Neural cell (in vitro differentiated cells): Measurements from ENCODE around the gene SLC41A3. TPM values are rescaled to one million over a fixed set of nuclear protein-coding genes. Genes with fewer than 3 reads are reported as not detected.

ENCODE experiments used
- H2AFZ ChIP-seq: fragments of 200-600, 300-800 bp; sonication (generic), shearing (Covaris generic); 2 replicates; pipeline ENCODE4 v1.6.0; 2014; ENCODE audit warnings: low read depth, mild to moderate bottlenecking, antibody characterized with exemption, low read length, moderate library complexity
- H3F3A ChIP-seq: fragments of 200-600 bp; shearing (Covaris generic); 2 replicates; pipeline ENCODE4 v1.6.1; 2016; ENCODE audit warnings: mild to moderate bottlenecking, moderate library complexity, mixed read lengths, antibody characterized with exemption, low read length; ENCODE audit not compliant: insufficient read depth, poor library complexity, severe bottlenecking
- H3K27ac ChIP-seq: fragments of 200-600, 300-800 bp; sonication (generic), shearing (Covaris generic); 2 replicates; pipeline ENCODE4 v1.5.1; 2014; ENCODE audit warnings: mild to moderate bottlenecking, low read length, moderate library complexity
- H3K27me3 ChIP-seq: fragments of 300-800, 200-600 bp; sonication (generic), shearing (Covaris generic); 2 replicates; pipeline ENCODE4 v1.6.0; 2014; ENCODE audit warnings: mild to moderate bottlenecking, low read depth, low read length, moderate library complexity; ENCODE audit not compliant: insufficient read depth
- H3K36me3 ChIP-seq: fragments of 300-800, 200-600 bp; sonication (generic), shearing (Covaris generic); 2 replicates; pipeline ENCODE4 v1.5.1; 2014; ENCODE audit warnings: mild to moderate bottlenecking, antibody characterized with exemption, low read length, moderate library complexity; ENCODE audit not compliant: insufficient read depth
- H3K4me2 ChIP-seq: fragments of 300-800, 200-600 bp; sonication (generic), shearing (Covaris generic); 2 replicates; pipeline ENCODE4 v1.6.0; 2014; ENCODE audit warnings: mild to moderate bottlenecking, low read length
- H3K4me3 ChIP-seq: fragments of 300-800, 200-600 bp; sonication (generic), shearing (Covaris generic); 2 replicates; pipeline ENCODE4 v1.5.1; 2014; ENCODE audit warnings: mild to moderate bottlenecking, low read length, moderate library complexity
- H3K79me2 ChIP-seq: fragments of 200-600 bp; shearing (Covaris generic); replicated peaks from 2 replicates; pipeline ENCODE4 v1.6.0; 2014; ENCODE audit warnings: mild to moderate bottlenecking, low read length, moderate library complexity; ENCODE audit not compliant: insufficient read depth
- H3K9ac ChIP-seq: fragments of 300-800, 200-600 bp; sonication (generic), shearing (Covaris generic); 2 replicates; pipeline ENCODE4 v1.6.1; 2016; ENCODE audit warnings: mild to moderate bottlenecking, low read length, mixed read lengths
- H3K9me2 ChIP-seq: fragments of 200-600 bp; shearing (Covaris generic); 2 replicates; pipeline ENCODE4 v1.6.1; 2016; ENCODE audit warnings: mild to moderate bottlenecking, low read length, mixed read lengths; ENCODE audit not compliant: insufficient read depth
- H3K9me3 ChIP-seq: fragments of 200-600, 300-800 bp; sonication (generic), shearing (Covaris generic); 2 replicates; pipeline ENCODE4 v1.6.1; 2016; ENCODE audit warnings: mild to moderate bottlenecking, mixed run types, low read length, moderate library complexity, mixed read lengths
- H4K20me1 ChIP-seq: fragments of 200-600 bp; shearing (Covaris generic); 2 replicates; pipeline ENCODE4 v1.6.1; 2016; ENCODE audit warnings: mild to moderate bottlenecking, mixed run types; ENCODE audit not compliant: insufficient read depth
- CTCF ChIP-seq: fragments of 450-650 bp; IDR thresholded peaks from 2 replicates; pipeline ENCODE4 v1.5.1; 2014; ENCODE audit warnings: antibody characterized with exemption, mild to moderate bottlenecking, moderate library complexity; ENCODE audit not compliant: poor library complexity, severe bottlenecking
- EP300 ChIP-seq: fragments of 450-650 bp; conservative IDR thresholded peaks from 2 replicates; pipeline ENCODE4 v1.6.1; 2014; ENCODE audit warnings: antibody characterized with exemption, mild to moderate bottlenecking, moderate library complexity; ENCODE audit not compliant: poor library complexity, severe bottlenecking
- MXI1 ChIP-seq: fragments of 450-650 bp; conservative IDR thresholded peaks from 2 replicates; pipeline ENCODE4 v1.6.1; 2014; ENCODE audit warnings: antibody characterized with exemption, mild to moderate bottlenecking; ENCODE audit not compliant: poor library complexity, severe bottlenecking
- REST ChIP-seq: IDR thresholded peaks from 2 replicates; pipeline ENCODE4 v1.6.1; 2012; ENCODE audit warnings: borderline replicate concordance
- SMC3 ChIP-seq: fragments of 450-650 bp; conservative IDR thresholded peaks from 2 replicates; pipeline ENCODE4 v1.6.1; 2014; ENCODE audit warnings: antibody characterized with exemption, mild to moderate bottlenecking, moderate library complexity; ENCODE audit not compliant: poor library complexity
- TAF1 ChIP-seq: IDR thresholded peaks from 2 replicates; pipeline ENCODE4 v1.6.1; 2012; ENCODE audit warnings: low read depth
- polyA plus RNA-seq: library from polyadenylated mRNA; depleted of rRNA; stranded (reverse); fragments of >200 nt; gene quantifications from 2 replicates; pipeline ENCODE4 v1.2.3, GENCODE V29; 2014

Gene SLC41A3
- polyA plus RNA-seq, 1 donor from 2014 or later: 80.0 TPM

GRCh38 chr3:126021224-126021623, 62.7 kb downstream of the SLC41A3 start:
- H3K9me3 ChIP-seq: no peaks in the 10 kb centered on the region
- no peak for TF ChIP-seq SMC3
- TF ChIP-seq MXI1: no peak
- no peak for TF ChIP-seq CTCF
- H3K9me2 ChIP-seq: no peaks in the 10 kb centered on the region
- no peak overlapping the region for H3K27ac ChIP-seq
- H3K4me3 ChIP-seq: no peak overlapping the region
- no peaks in the 10 kb centered on the region for H3K27me3 ChIP-seq
- H4K20me1 ChIP-seq: no peaks in the 10 kb centered on the region
- H3K36me3 ChIP-seq: no peaks in the 10 kb centered on the region
- no peak overlapping the region for H3K9ac ChIP-seq
- no peak overlapping the region for H2AFZ ChIP-seq
- no peaks in the 10 kb centered on the region for H3K79me2 ChIP-seq
- H3F3A ChIP-seq: no peaks in the 10 kb centered on the region
- no peak overlapping the region for H3K4me2 ChIP-seq

GRCh38 chr3:126019683-126020082, 64.2 kb downstream of the SLC41A3 start:
- Histone ChIP-seq H3K79me2 (no peaks in the 10 kb centered on the region), H3K9me3 (no peaks in the 10 kb centered on the region), H3K27ac (no peak overlapping the region), H4K20me1 (no peaks in the 10 kb centered on the region), H3K4me3 (no peak overlapping the region), H3K36me3 (no peaks in the 10 kb centered on the region), H3K27me3 (no peaks in the 10 kb centered on the region), H3K9me2 (no peaks in the 10 kb centered on the region), H3K9ac (no peak overlapping the region), H3F3A (no peaks in the 10 kb centered on the region), H2AFZ (no peak overlapping the region), H3K4me2 (no peak overlapping the region)
- TF ChIP-seq TAF1 (no peak), REST (no peak)

GRCh38 chr3:126018995-126019394, 64.9 kb downstream of the SLC41A3 start:
- no peak overlapping the region for H3K27ac ChIP-seq
- H3K36me3 ChIP-seq: no peaks in the 10 kb centered on the region
- H4K20me1 ChIP-seq: no peaks in the 10 kb centered on the region
- no peaks in the 10 kb centered on the region for H3K79me2 ChIP-seq
- H3K4me2 ChIP-seq: no peak overlapping the region
- H3F3A ChIP-seq: no peaks in the 10 kb centered on the region
- H3K4me3 ChIP-seq: no peak overlapping the region
- no peaks in the 10 kb centered on the region for H3K27me3 ChIP-seq
- TF ChIP-seq EP300: no peak
- no peak for TF ChIP-seq SMC3
- no peak for TF ChIP-seq TAF1
- no peak for TF ChIP-seq REST
- H3K9me2 ChIP-seq: no peaks in the 10 kb centered on the region
- no peak overlapping the region for H3K9ac ChIP-seq
- no peaks in the 10 kb centered on the region for H3K9me3 ChIP-seq
- no peak overlapping the region for H2AFZ ChIP-seq
